GM20000 (cell line): ENCODE measurements around the gene GOLGA5.

ENCODE experiments used
- DNase-seq: peaks from one replicate; pipeline ENCODE4 v3.0.0; 2012; ENCODE audit warnings: low spot score
- CTCF ChIP-seq: IDR thresholded peaks from 2 replicates; pipeline ENCODE4 v1.5.1; 2012; ENCODE audit warnings: mild to moderate bottlenecking, control low read depth; ENCODE audit errors: extremely low read depth, missing control alignments

GOLGA5 gene

GRCh38 chr14:92888896-92889295 is 94.8 kb downstream of the GOLGA5 start:
- TF ChIP-seq CTCF, result no peak

More at GRCh38 chr14:92888896-92889295, 94.8 kb downstream of the GOLGA5 start:
- no peak for DNase-seq
